Smooth muscle cell (in vitro differentiated cells): ENCODE data around the gene DSTN. TPM values are rescaled to one million over a fixed set of nuclear protein-coding genes. Genes with fewer than 3 reads are reported as not detected.

Experiments
- DNase-seq: peaks from one replicate; lab custom pipeline; 2025; ENCODE audit not compliant: unreplicated experiment; lab: John Stamatoyannopoulos, UW
- H2AFZ ChIP-seq: fragments of 200-600 bp; sonication (generic); 2 replicates; pipeline ENCODE4 v1.6.0; 2016; ENCODE audit warnings: antibody characterized with exemption, low read depth, mild to moderate bottlenecking
- H3F3A ChIP-seq: fragments of 200-600 bp; sonication (generic); 2 replicates; pipeline ENCODE4 v1.6.0; 2017; ENCODE audit warnings: antibody characterized with exemption, low read depth
- H3K27ac ChIP-seq: fragments of 200-600 bp; sonication (generic); 2 replicates; pipeline ENCODE4 v1.5.1; 2016; ENCODE audit warnings: low read depth, mild to moderate bottlenecking
- H3K27me3 ChIP-seq: fragments of 200-600 bp; sonication (generic); 2 replicates; pipeline ENCODE4 v1.6.1; 2016; ENCODE audit warnings: low read depth, mild to moderate bottlenecking
- H3K36me3 ChIP-seq: fragments of 200-600 bp; sonication (generic); 2 replicates; pipeline ENCODE4 v1.5.1; 2016; ENCODE audit warnings: low read depth
- H3K4me1 ChIP-seq: fragments of 200-600 bp; sonication (generic); 2 replicates; pipeline ENCODE4 v1.5.1; 2016; ENCODE audit warnings: low read depth
- H3K4me2 ChIP-seq: fragments of 200-600 bp; sonication (generic); 2 replicates; pipeline ENCODE4 v1.6.0; 2016; ENCODE audit warnings: mild to moderate bottlenecking
- H3K4me3 ChIP-seq: fragments of 200-600 bp; sonication (generic); 2 replicates; pipeline ENCODE4 v1.5.1; 2016; ENCODE audit warnings: mild to moderate bottlenecking
- H3K79me2 ChIP-seq: fragments of 200-600 bp; sonication (generic); 2 replicates; pipeline ENCODE4 v1.6.0; 2016; ENCODE audit warnings: low read depth, mild to moderate bottlenecking
- H3K9ac ChIP-seq: fragments of 200-600 bp; sonication (generic); 2 replicates; pipeline ENCODE4 v1.6.0; 2016; ENCODE audit warnings: low read depth
- H3K9me3 ChIP-seq: fragments of 200-600 bp; sonication (generic); replicated peaks from 2 replicates; pipeline ENCODE4 v1.5.1; 2016; ENCODE audit warnings: low read depth
- H4K20me1 ChIP-seq: fragments of 200-600 bp; sonication (generic); 2 replicates; pipeline ENCODE4 v1.6.0; 2016; ENCODE audit warnings: low read depth
- WGBS: methylation state at CpG from one replicate; pipeline ENCODE4 v1.1.7; 2016; ENCODE audit warnings: low lambda C conversion rate; 5-methylcytosine and 5-hydroxymethylcytosine counted together
- polyA plus RNA-seq: library from polyadenylated mRNA; unstranded; fragments of >200 nt; fragmentation: Nextera tagmentation; extraction: Ambion mirVana; gene quantifications from 2 replicates; pipeline ENCODE4 v1.2.1, GENCODE V29; 2016
- total RNA-seq: library from RNA; depleted of rRNA; stranded (reverse); fragments of >200 nt; gene quantifications from 2 replicates; pipeline ENCODE4 v1.2.3, GENCODE V29; 2014
- TF ChIP-seq, protein P1 (sequence below): fragments of 200-600 bp; sonication (generic); IDR thresholded peaks from 2 replicates; pipeline ENCODE4 v1.5.1; 2017; ENCODE audit warnings: borderline replicate concordance, mild to moderate bottlenecking, antibody characterized with exemption; ENCODE audit not compliant: insufficient read depth, poor library complexity, severe bottlenecking

The DSTN gene
- total RNA-seq (486 and 582 TPM in 2 replicates), polyA plus RNA-seq (534 and 559 TPM in 2 replicates)

DNA sequence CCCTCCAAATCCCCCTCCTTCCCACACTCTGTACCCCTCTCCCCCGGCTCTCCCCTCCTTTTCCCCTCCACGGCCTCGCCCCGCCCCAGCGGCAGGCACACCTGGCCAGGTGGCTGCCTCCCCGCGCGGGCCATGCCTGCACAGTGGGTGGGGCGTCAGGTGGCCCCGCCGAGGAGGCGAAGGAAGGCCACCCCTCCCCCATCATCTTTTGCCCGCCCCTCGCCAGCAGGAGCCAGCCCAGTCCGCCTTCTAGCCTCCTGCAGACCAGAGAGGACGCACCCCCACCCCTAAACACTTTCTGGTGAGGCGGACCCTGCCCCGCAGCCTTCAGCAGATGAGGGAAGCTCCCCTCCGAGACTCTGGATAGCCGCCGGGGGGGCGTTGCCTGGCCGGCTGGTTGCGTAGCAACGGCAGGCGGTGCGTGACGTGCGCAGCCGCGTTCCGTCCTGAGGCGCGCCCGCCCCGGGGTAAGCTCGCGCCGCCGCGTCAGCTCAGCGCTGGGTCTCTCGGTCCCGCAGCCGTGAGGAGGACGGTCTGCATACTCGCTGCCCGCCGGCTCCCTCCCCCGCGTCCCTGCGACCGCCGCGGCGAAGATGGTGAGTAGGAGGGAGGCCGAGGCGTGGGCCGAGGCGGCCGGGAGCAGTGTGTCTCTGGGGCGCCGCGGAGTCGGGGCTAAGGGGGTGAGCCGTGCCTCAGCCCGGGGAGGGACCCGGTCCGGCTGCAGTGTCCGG is at the start of gene DSTN:
Gene DSTN, plus strand, starts transcription at position 460 of the 731 bp plus-strand sequence. Its CDS starts 134 bp downstream, at position 594.
- H3K9me3 ChIP-seq: no peaks in the 10 kb centered on the region
- H3F3A ChIP-seq: peaks cover 8% of the 10 kb centered on the region
- H3K4me3 ChIP-seq: peak within 1 kb of the TSS; percentile 83
- peak within 1 kb of the TSS; percentile 97 for H3K4me2 ChIP-seq
- peak within 1 kb of the TSS; percentile 96 for H3K27ac ChIP-seq
- H3K79me2 ChIP-seq: peaks cover 49% of the 10 kb centered on the region
- 1% methylated on average over 46 of the region's 70 CpGs for WGBS
- H4K20me1 ChIP-seq: peaks cover 46% of the 10 kb centered on the region
- no peaks in the 10 kb centered on the region for H3K36me3 ChIP-seq
- peak within 1 kb of the TSS; percentile 99 for H3K9ac ChIP-seq
- peak; percentile 80 for DNase-seq
- H2AFZ ChIP-seq: no peak within 1 kb of the TSS
- H3K4me1 ChIP-seq: peaks cover 30% of the 10 kb centered on the region
- TF ChIP-seq, protein P1, sequence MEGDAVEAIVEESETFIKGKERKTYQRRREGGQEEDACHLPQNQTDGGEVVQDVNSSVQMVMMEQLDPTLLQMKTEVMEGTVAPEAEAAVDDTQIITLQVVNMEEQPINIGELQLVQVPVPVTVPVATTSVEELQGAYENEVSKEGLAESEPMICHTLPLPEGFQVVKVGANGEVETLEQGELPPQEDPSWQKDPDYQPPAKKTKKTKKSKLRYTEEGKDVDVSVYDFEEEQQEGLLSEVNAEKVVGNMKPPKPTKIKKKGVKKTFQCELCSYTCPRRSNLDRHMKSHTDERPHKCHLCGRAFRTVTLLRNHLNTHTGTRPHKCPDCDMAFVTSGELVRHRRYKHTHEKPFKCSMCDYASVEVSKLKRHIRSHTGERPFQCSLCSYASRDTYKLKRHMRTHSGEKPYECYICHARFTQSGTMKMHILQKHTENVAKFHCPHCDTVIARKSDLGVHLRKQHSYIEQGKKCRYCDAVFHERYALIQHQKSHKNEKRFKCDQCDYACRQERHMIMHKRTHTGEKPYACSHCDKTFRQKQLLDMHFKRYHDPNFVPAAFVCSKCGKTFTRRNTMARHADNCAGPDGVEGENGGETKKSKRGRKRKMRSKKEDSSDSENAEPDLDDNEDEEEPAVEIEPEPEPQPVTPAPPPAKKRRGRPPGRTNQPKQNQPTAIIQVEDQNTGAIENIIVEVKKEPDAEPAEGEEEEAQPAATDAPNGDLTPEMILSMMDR: no peak
- H3K27me3 ChIP-seq: no peaks in the 10 kb centered on the region

DNA sequence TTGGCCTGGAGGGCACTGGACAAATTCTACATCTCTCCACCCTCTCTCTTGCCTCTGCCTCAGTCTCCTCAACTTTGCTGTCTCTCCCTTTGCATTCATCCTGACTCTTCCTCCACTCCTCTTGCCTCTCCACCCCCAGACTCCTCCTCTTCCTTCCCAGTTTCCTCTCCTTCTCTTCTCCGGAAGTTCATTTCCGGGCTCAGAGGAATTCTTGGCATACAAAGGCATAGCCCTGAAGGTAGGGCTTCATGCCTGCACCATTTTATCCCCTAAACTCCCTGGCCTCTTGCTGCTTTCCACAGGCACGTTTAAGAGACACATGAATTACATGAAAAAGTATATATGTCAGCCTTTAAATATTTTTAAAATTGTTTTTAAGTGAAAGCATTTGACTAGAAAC is 49.3 kb upstream of the DSTN start:
- H3K79me2 ChIP-seq: no peaks in the 10 kb centered on the region
- H2AFZ ChIP-seq: no peak overlapping the region
- no peaks in the 10 kb centered on the region for H3K36me3 ChIP-seq
- H3K4me2 ChIP-seq: no peak overlapping the region
- H3F3A ChIP-seq: no peaks in the 10 kb centered on the region
- H4K20me1 ChIP-seq: no peaks in the 10 kb centered on the region
- no peak overlapping the region for H3K4me3 ChIP-seq
- WGBS: 66% methylated on average over 3 of the region's 3 CpGs
- no peak overlapping the region for H3K27ac ChIP-seq
- no peaks in the 10 kb centered on the region for H3K9me3 ChIP-seq
- TF ChIP-seq, protein P1: no peak
- H3K4me1 ChIP-seq: no peaks in the 10 kb centered on the region
- DNase-seq: no peak
- H3K9ac ChIP-seq: no peak overlapping the region
- no peaks in the 10 kb centered on the region for H3K27me3 ChIP-seq

DNA sequence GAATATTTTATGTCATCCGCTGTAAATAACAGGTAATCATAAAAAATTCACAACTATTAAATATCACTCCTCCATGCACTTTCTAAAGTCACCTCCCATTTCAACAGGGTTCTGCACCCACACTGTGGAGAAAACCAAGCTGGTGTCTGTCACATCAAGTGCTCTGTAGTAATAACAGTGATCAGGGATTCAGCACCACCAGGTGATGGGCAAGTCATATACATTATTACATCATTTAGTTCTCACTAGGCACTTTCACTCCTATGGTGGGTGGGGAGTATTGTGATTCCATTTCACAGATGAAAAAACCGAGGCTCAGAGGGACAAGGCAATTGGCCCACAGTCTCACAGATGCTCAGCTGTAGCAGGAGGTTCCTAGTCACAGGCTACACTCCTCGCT is 47.3 kb upstream of the DSTN start:
- no peaks in the 10 kb centered on the region for H3K36me3 ChIP-seq
- H3F3A ChIP-seq: no peaks in the 10 kb centered on the region
- no peaks in the 10 kb centered on the region for H3K9me3 ChIP-seq
- H3K27me3 ChIP-seq: no peaks in the 10 kb centered on the region
- no peak for DNase-seq
- H4K20me1 ChIP-seq: no peaks in the 10 kb centered on the region
- H2AFZ ChIP-seq: no peak overlapping the region
- no peak overlapping the region for H3K4me2 ChIP-seq
- no peak overlapping the region for H3K9ac ChIP-seq
- H3K4me3 ChIP-seq: no peak overlapping the region
- WGBS: 82% methylated on average over 3 of the region's 3 CpGs
- no peaks in the 10 kb centered on the region for H3K4me1 ChIP-seq
- TF ChIP-seq, protein P1: no peak
- no peaks in the 10 kb centered on the region for H3K79me2 ChIP-seq
- H3K27ac ChIP-seq: no peak overlapping the region

DNA sequence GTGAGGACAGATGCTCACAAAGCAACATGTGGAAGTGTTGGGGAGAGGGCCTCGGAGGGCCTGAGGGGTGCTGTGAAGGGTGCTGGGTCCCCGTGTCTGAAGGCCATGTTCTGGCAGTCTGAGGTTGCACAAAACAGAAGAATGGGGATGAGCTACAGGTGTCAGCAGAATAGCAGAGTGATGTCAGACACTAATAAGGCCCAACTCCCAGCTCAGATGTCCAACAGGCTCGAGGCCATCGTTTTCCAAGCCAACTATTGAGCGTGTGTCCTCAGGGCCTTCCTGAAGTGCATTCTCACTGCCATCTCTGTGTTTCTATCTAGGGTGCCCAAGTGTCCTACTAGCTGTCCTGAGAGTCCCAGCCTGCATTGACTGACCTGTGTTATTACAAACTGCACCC is 46.5 kb upstream of the DSTN start:
- Histone ChIP-seq H3K9me3 (no peaks in the 10 kb centered on the region), H3K9ac (no peak overlapping the region), H3K27ac (no peak overlapping the region), H3K79me2 (no peaks in the 10 kb centered on the region), H3K4me1 (no peaks in the 10 kb centered on the region), H3K4me3 (no peak overlapping the region), H4K20me1 (no peaks in the 10 kb centered on the region), H3F3A (no peaks in the 10 kb centered on the region), H3K27me3 (no peaks in the 10 kb centered on the region), H3K4me2 (no peak overlapping the region), H2AFZ (no peak overlapping the region), H3K36me3 (no peaks in the 10 kb centered on the region)
- TF ChIP-seq, protein P1: no peak
- DNase-seq: no peak
- 82% methylated on average over 5 of the region's 5 CpGs for WGBS
